ENCODE data around the gene RALGPS1. TPM values are rescaled to one million over a fixed set of nuclear protein-coding genes. Genes with fewer than 3 reads are reported as not detected.
A peak's percentile ranks its signal among the peaks of the same experiment; 100 is the strongest.

Gene RALGPS1
- total RNA-seq, 1 experiment from 2014 or later, result 18.6 TPM

- Histone ChIP-seq H3K9ac (ENCODE audit: extremely low read depth, insufficient read length, low read length) (no peak overlapping the region), H2AFZ (ENCODE audit: low read length) (no peak overlapping the region), H3K23ac (ENCODE audit: insufficient read length, low read depth, low read length) (no peak overlapping the region), H3K4me1 (ENCODE audit: insufficient read depth, low read length) (no peaks in the 10 kb centered on the region; the same call in 1 of the 2 replicates), H3T11ph (ENCODE audit: low read length) (no peak overlapping the region), H3K4ac (ENCODE audit: low read depth, low read length) (no peak overlapping the region), H2BK120ac (ENCODE audit: low read depth, low read length, poor library complexity, severe bottlenecking) (no peak overlapping the region), H2BK20ac (ENCODE audit: low read depth, low read length, poor library complexity, severe bottlenecking) (no peak overlapping the region), H3K27ac (ENCODE audit: insufficient read length, low read depth, low read length) (no peak overlapping the region), H3K79me2 (ENCODE audit: insufficient read depth, low read length) (no peaks in the 10 kb centered on the region), H3K14ac (ENCODE audit: insufficient read depth, low read length) (no peak overlapping the region; the same call in 1 of the 2 replicates), H2BK12ac (ENCODE audit: insufficient read length, low read depth, low read length) (no peak overlapping the region), H3K18ac (ENCODE audit: insufficient read length, low read depth, low read length) (no peak overlapping the region), H3K56ac (ENCODE audit: insufficient read length, low read depth, low read length) (no peak overlapping the region), H3K9me3 (ENCODE audit: control insufficient read depth, low read depth, low read length) (no peaks in the 10 kb centered on the region), H4K91ac (ENCODE audit: insufficient read length, low read depth, low read length) (no peak overlapping the region), H3K4me2 (ENCODE audit: insufficient read depth, insufficient read length, low read length) (no peak overlapping the region), H2BK5ac (ENCODE audit: insufficient read length, low read length) (no peak overlapping the region), H3K79me1 (ENCODE audit: insufficient read depth, low read depth, low read length, poor library complexity, severe bottlenecking) (no peaks in the 10 kb centered on the region), H4K5ac (ENCODE audit: insufficient read length, low read depth, low read length) (no peak overlapping the region), H3K27me3 (ENCODE audit: insufficient read depth, low read length) (no peaks in the 10 kb centered on the region), H2BK15ac (ENCODE audit: low read depth, low read length) (no peak overlapping the region), H4K8ac (replicated peaks; ENCODE audit: insufficient read length, low read depth, low read length) (no peak overlapping the region), H2AK5ac (ENCODE audit: insufficient read length, low read length) (no peak overlapping the region), H4K20me1 (ENCODE audit: control insufficient read depth, insufficient read depth, insufficient read length) (peaks cover 4% of the 10 kb centered on the region), H3K23me2 (ENCODE audit: insufficient read length, low read depth, low read length, poor library complexity, severe bottlenecking) (no peaks in the 10 kb centered on the region)
- WGBS (ENCODE audit: extremely low coverage, insufficient read length, low lambda C conversion rate), result no CpG with 5 or more reads among the region's 11 CpGs
- peak overlapping the region in 1 of 2 experiments; percentile 26; a peak in 3 of 5 replicates for H3K4me3 Mint-ChIP-seq
- peaks cover 0 to 3% (median 2%) of the 10 kb centered on the region in 3 experiments; a peak in 3 of 7 replicates for H3K36me3 Mint-ChIP-seq (ENCODE audit: insufficient read depth in 1 of 3, low read depth in 3 of 3)
- no peaks in the 10 kb centered on the region for H3K9me3 Mint-ChIP-seq
- peak; percentile 77 for DNase-seq
- H3K27me3 Mint-ChIP-seq (ENCODE audit: low read depth), result no peaks in the 10 kb centered on the region
- 0 out of 3 replicates have a peak, but pooled peaks have one; percentile 9 for TF ChIP-seq CTCF (conservative IDR thresholded peaks at IDR 0.05)
- H3K27ac Mint-ChIP-seq, result peak overlapping the region; percentile 17 to 85 (median 68); a peak in 5 of 7 replicates
- peaks cover 16 to 17% of the 10 kb centered on the region in 2 experiments for H3K4me1 Mint-ChIP-seq
Measured at GRCh38 chr9:126932871-126933321, 18.3 kb downstream of the RALGPS1 start.

Data from H9 (cell line).